ENCODE data around the gene CPT1B. TPM values are rescaled to one million over a fixed set of nuclear protein-coding genes. Genes with fewer than 3 reads are reported as not detected.
"Not testable (repeated sequence)": the region's sequence is repeated elsewhere in the genome, so short reads cannot be mapped to it uniquely, and the experiment has no call there.

The CPT1B gene
- total RNA-seq, 6 donors from 2014 or later, result 7.3 to 54.5 (median 19.4) TPM

DNA sequence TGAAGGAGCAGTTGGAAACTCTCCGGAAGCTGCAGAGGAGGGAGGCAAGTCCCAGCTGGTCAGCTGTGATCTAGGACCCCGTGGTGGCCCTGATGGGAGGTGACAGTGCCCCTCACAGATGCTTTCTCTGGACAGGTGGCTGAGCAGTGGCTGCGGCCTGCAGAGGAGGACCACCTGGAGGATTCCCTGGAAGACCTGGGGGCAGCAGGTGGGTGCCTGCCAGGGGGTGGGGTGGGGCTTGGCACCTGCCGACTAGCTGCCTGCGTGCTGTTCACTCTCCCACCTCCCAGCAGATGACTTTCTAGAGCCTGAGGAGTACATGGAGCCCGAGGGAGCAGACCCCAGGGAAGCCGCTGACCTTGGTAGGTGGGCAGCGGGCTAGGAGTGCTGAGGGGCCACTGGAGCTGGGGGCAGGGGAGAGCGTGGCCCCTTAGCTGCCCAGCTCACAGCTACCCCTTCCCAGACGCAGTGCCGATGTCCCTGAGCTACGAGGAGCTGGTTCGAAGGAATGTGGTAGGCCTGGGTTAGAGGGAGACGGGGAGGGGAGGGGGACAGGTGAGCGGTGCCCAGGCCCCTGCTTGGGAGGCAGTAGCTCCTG, 55.9 kb downstream of the CPT1B start:
- peaks cover 19 to 30% (median 25%) of the 10 kb centered on the region in 4 donors for H3K4me1 ChIP-seq
- no peak overlapping the region for H3K4me3 ChIP-seq
- H3K36me3 ChIP-seq, result peaks cover 24 to 71% (median 60%) of the 10 kb centered on the region in 4 donors
- ATAC-seq (ENCODE audit: low FRiP score in 2 of 2) (no peak), DNase-seq (no peak)
- H3K27ac ChIP-seq, result no peak overlapping the region
- 92 to 93% methylated on average over 3 to 7 of the region's 15 CpGs for WGBS, 2 donors
- no peaks in the 10 kb centered on the region for H3K27me3 ChIP-seq
- TF ChIP-seq POLR2A (IDR thresholded peaks at IDR 0.05), result no peak
- TF ChIP-seq POLR2AphosphoS5 (IDR thresholded peaks at IDR 0.05), result no peak
- TF ChIP-seq EP300 (IDR thresholded peaks at IDR 0.05), result no peak
- TF ChIP-seq, protein P1, sequence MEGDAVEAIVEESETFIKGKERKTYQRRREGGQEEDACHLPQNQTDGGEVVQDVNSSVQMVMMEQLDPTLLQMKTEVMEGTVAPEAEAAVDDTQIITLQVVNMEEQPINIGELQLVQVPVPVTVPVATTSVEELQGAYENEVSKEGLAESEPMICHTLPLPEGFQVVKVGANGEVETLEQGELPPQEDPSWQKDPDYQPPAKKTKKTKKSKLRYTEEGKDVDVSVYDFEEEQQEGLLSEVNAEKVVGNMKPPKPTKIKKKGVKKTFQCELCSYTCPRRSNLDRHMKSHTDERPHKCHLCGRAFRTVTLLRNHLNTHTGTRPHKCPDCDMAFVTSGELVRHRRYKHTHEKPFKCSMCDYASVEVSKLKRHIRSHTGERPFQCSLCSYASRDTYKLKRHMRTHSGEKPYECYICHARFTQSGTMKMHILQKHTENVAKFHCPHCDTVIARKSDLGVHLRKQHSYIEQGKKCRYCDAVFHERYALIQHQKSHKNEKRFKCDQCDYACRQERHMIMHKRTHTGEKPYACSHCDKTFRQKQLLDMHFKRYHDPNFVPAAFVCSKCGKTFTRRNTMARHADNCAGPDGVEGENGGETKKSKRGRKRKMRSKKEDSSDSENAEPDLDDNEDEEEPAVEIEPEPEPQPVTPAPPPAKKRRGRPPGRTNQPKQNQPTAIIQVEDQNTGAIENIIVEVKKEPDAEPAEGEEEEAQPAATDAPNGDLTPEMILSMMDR (IDR thresholded peaks at IDR 0.05), result no peak
- no peaks in the 10 kb centered on the region for H3K9me3 ChIP-seq

DNA sequence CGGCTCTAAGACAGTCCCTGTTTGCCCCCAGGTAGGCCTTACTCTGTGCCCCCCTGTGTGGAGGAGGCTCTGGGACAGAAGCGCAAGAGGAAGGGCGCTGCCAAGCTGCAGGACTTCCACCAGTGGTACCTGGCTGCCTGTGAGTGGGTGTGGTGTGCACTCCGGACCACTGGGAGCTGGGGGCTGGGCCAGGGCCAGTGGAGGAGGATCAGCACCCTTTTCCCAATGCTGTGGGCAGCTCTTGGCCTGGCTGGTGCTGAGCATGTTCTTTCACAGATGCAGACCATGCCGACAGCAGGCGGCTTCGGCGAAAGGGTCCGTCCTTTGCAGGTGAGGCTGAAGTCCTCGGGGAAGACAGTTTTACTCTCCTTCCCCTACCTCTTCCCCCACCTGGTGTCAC, 56.5 kb downstream of the CPT1B start:
- TF ChIP-seq POLR2A (IDR thresholded peaks at IDR 0.05) (no peak), POLR2AphosphoS5 (IDR thresholded peaks at IDR 0.05) (no peak), EP300 (IDR thresholded peaks at IDR 0.05) (no peak)
- TF ChIP-seq, protein P1 (IDR thresholded peaks at IDR 0.05), result no peak

DNA sequence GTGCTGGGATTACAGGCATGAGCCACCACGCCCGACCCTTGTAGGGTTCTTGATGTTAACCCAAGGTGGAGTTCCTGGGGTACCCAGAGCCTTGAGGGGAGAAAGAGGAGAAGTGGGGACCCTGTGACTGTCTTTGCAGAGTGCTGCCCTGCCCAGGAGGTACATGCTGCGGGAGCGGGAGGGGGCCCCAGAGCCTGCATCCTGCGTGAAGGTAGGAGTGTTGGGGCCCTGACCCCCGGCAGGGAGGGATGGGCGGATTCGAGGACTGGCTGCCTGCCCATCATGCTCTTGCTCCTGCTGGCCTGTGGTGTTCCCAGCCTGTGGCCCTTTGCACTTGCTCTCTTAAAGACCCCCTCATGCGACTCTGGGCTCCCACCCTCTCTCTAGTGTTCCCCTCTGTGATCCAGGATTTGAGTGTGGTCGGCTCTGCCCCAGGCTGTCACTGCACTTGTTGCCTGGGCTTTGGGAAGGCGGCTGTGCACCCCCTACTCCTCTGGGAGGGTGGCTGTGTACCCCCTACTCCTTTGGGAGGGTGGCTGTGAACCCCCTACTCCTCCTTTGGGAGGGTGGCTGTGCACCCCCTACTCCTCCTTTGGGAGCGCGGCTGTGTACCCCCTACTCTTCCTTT, 57.3 kb downstream of the CPT1B start:
- H3K4me1 ChIP-seq, result peaks cover 12 to 19% (median 16%) of the 10 kb centered on the region in 4 donors
- DNase-seq (no peak), ATAC-seq (ENCODE audit: low FRiP score in 2 of 2) (no peak)
- H3K27me3 ChIP-seq, result no peaks in the 10 kb centered on the region
- TF ChIP-seq EP300 (IDR thresholded peaks at IDR 0.05) (no peak), POLR2A (IDR thresholded peaks at IDR 0.05) (no peak), POLR2AphosphoS5 (IDR thresholded peaks at IDR 0.05) (no peak)
- TF ChIP-seq, protein P1 (IDR thresholded peaks at IDR 0.05), result no peak
- no peak overlapping the region for H3K27ac ChIP-seq
- H3K9me3 ChIP-seq, result no peaks in the 10 kb centered on the region
- H3K36me3 ChIP-seq, result peaks cover 27 to 83% (median 65%) of the 10 kb centered on the region in 4 donors
- WGBS, 2 donors, result 89 to 96% methylated on average over 8 to 11 of the region's 13 CpGs
- no peak overlapping the region for H3K4me3 ChIP-seq

More for the DNA sequence above, 56.5 kb downstream of the CPT1B start:
- H3K27me3 ChIP-seq, result no peaks in the 10 kb centered on the region
- no peak overlapping the region for H3K4me3 ChIP-seq
- H3K4me1 ChIP-seq, result peaks cover 13 to 24% (median 19%) of the 10 kb centered on the region in 4 donors
- H3K9me3 ChIP-seq, result no peaks in the 10 kb centered on the region
- 92 to 95% methylated on average over 10 of the region's 10 CpGs for WGBS, 2 donors
- peaks cover 27 to 77% (median 64%) of the 10 kb centered on the region in 4 donors for H3K36me3 ChIP-seq
- DNase-seq, result no peak
- ATAC-seq (ENCODE audit: low FRiP score in 2 of 2), result no peak
- no peak overlapping the region for H3K27ac ChIP-seq

GRCh38 chr22:50520184-50520583, 58.0 kb downstream of the CPT1B start:
- DNase-seq; H3K9me3 ChIP-seq; H3K27me3 ChIP-seq; ATAC-seq (ENCODE audit: low FRiP score in 2 of 2); H3K27ac ChIP-seq; H3K4me3 ChIP-seq: not testable (repeated sequence)
- Histone ChIP-seq H3K36me3 (peaks cover 27 to 83% (median 65%) of the 10 kb centered on the region in 4 donors), H3K4me1 (peaks cover 12 to 17% (median 16%) of the 10 kb centered on the region in 4 donors)
- WGBS, 2 donors, result 92 to 97% methylated on average over 8 of the region's 8 CpGs

GRCh38 chr22:50519151-50519550, 59.1 kb downstream of the CPT1B start:
- no peak for ATAC-seq (ENCODE audit: low FRiP score in 2 of 2)
- H3K27ac ChIP-seq, result no peak overlapping the region
- no peaks in the 10 kb centered on the region for H3K9me3 ChIP-seq
- H3K4me1 ChIP-seq, result peaks cover 4 to 7% (median 6%) of the 10 kb centered on the region in 4 donors
- no peaks in the 10 kb centered on the region for H3K27me3 ChIP-seq
- peaks cover 27 to 83% (median 64%) of the 10 kb centered on the region in 4 donors for H3K36me3 ChIP-seq
- no peak for DNase-seq
- no peak for TF ChIP-seq POLR2AphosphoS5 (IDR thresholded peaks at IDR 0.05)
- no peak for TF ChIP-seq EP300 (IDR thresholded peaks at IDR 0.05)
- no peak for TF ChIP-seq POLR2A (IDR thresholded peaks at IDR 0.05)
- TF ChIP-seq, protein P1 (IDR thresholded peaks at IDR 0.05), result no peak
- no peak overlapping the region for H3K4me3 ChIP-seq
- 97% methylated on average over 8 of the region's 8 CpGs; no CpG with 5 or more reads in 1 of the 2 donors for WGBS, 2 donors

Other genes starting within 250 kb of the CPT1B start
- 100 to 1,000 TPM in 2 of 6 donors, 10 to 100 TPM in 4; 53.0 to 264 (median 63.8) TPM for gene PPP6R2, start 235.1 kb downstream of the CPT1B start, total RNA-seq
- gene SBF1, start 103.4 kb downstream of the CPT1B start, total RNA-seq, result 100 to 1,000 TPM in 1 of 6 donors, 10 to 100 TPM in 5; 44.6 to 117 (median 75.7) TPM
- gene ADM2, start 96.9 kb downstream of the CPT1B start, total RNA-seq, result 1 to 10 TPM in 4 of 6 donors, under 1 TPM in 2; 0.30 to 3.1 (median 1.6) TPM
- not detected for gene MIOX, start 91.6 kb downstream of the CPT1B start, total RNA-seq
- gene LMF2, start 70.7 kb downstream of the CPT1B start, total RNA-seq, result 10 to 100 TPM; 36.0 to 87.4 (median 77.4) TPM
- 100 to 1,000 TPM in 1 of 6 donors, 10 to 100 TPM in 5; 55.4 to 104 (median 62.2) TPM for gene NCAPH2, start 70.2 kb downstream of the CPT1B start, total RNA-seq
- 10 to 100 TPM in 2 of 6 donors, 1 to 10 TPM in 3, not detected in 1; 1.7 to 14.0 (median 9.2) TPM for gene SCO2, start 52.8 kb downstream of the CPT1B start, total RNA-seq
- 100 to 1,000 TPM; 162 to 346 (median 248) TPM for gene TYMP, start 48.4 kb downstream of the CPT1B start, total RNA-seq
- gene KLHDC7B, start 32.5 kb downstream of the CPT1B start, total RNA-seq, result 1 to 10 TPM in 2 of 6 donors, under 1 TPM in 2, not detected in 2; 0.39 to 1.5 (median 0.81) TPM
- gene SYCE3, start 15.5 kb downstream of the CPT1B start, total RNA-seq, result 1 to 10 TPM in 1 of 6 donors, not detected in 5; 3.4 TPM
- 100 to 1,000 TPM in 2 of 6 donors, 10 to 100 TPM in 4; 42.7 to 294 (median 87.8) TPM for gene CHKB, start 4.4 kb upstream of the CPT1B start, total RNA-seq
- 1 to 10 TPM; 1.0 to 5.5 (median 3.4) TPM for gene MAPK8IP2, start 22.4 kb upstream of the CPT1B start, total RNA-seq
- gene ARSA, start 49.7 kb upstream of the CPT1B start, total RNA-seq, result 10 to 100 TPM; 29.8 to 99.0 (median 59.2) TPM
- 100 to 1,000 TPM in 1 of 6 donors, 10 to 100 TPM in 5; 16.6 to 105 (median 51.1) TPM for gene SHANK3, start 94.4 kb upstream of the CPT1B start, total RNA-seq
- gene ACR, start 159.8 kb upstream of the CPT1B start, total RNA-seq, result 1 to 10 TPM in 4 of 6 donors, under 1 TPM in 2; 0.71 to 3.9 (median 1.5) TPM
- 10 to 100 TPM; 24.9 to 74.4 (median 38.1) TPM for gene RABL2B, start 205.2 kb upstream of the CPT1B start, total RNA-seq